ENCODE measurements around the gene BCO1. TPM values are rescaled to one million over a fixed set of nuclear protein-coding genes. Genes with fewer than 3 reads are reported as not detected.

Gene BCO1
- total RNA-seq, 1 donor = not detected

DNA sequence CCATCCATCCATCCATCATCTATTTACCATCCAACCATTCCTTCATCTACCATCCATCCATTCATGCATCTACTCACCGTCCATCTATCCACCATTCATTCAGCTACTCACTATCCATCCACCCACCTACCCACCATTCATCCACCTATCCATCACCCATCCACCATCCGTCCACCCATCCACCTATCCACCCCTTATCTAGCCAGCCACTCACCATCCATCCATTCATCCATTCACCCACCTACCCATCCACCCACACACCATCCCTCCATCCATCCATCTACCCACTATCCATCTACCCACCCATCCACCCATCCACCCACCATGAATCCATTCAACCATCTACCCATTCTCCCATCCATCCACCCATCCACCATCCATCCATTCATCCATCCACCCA, 26.6 kb downstream of the BCO1 start:
- TF ChIP-seq, protein P1, sequence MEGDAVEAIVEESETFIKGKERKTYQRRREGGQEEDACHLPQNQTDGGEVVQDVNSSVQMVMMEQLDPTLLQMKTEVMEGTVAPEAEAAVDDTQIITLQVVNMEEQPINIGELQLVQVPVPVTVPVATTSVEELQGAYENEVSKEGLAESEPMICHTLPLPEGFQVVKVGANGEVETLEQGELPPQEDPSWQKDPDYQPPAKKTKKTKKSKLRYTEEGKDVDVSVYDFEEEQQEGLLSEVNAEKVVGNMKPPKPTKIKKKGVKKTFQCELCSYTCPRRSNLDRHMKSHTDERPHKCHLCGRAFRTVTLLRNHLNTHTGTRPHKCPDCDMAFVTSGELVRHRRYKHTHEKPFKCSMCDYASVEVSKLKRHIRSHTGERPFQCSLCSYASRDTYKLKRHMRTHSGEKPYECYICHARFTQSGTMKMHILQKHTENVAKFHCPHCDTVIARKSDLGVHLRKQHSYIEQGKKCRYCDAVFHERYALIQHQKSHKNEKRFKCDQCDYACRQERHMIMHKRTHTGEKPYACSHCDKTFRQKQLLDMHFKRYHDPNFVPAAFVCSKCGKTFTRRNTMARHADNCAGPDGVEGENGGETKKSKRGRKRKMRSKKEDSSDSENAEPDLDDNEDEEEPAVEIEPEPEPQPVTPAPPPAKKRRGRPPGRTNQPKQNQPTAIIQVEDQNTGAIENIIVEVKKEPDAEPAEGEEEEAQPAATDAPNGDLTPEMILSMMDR (IDR thresholded peaks at IDR 0.05; ENCODE audit: extremely low read depth, low read depth, low read length) = no peak
- no peak overlapping the region for H3K27ac ChIP-seq (ENCODE audit: low read depth, low read length)
- DNase-seq (ENCODE audit: insufficient read length, low spot score, missing footprints) = no peak

DNA sequence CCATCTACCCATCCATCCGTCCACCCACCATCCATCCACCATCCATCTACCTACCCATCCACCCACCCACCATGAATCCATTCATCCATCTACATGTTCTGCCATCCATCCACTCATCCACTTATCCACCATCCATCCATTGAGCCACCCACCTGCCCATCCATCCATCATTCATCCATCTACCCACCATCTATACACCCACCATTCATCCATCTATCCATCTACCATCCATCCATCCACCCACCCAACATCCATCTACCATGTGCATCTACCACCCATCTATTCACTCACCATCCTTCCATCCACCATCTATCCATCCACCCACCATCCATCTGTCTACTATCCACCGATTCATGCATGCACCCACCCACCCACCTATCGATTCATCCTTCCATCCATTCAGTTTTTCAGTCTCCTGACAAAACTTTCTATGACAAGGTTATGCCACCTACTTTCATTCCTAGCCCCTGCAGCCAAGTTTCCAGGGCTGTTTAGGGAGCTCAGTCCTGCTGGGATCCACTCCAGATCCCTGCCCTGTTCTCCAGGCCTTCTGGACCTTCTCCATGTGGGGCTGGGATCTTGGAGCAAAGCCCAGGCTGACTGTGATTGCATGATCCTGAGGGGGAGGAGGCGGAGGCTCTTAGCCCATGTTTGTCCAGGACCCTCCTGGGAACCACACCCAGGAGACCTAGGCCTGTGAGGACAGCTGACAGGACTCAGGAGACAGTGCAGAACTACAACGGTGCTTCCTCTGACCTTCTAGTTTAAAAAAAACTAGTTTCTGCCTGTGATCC, 27.4 kb downstream of the BCO1 start:
- TF ChIP-seq, protein P1 (IDR thresholded peaks at IDR 0.05; ENCODE audit: extremely low read depth, low read depth, low read length) = no peak
- DNase-seq (ENCODE audit: insufficient read length, low spot score, missing footprints) = no peak
- no peaks in the 10 kb centered on the region for H3K79me2 ChIP-seq (ENCODE audit: insufficient read depth, low read length)
- H3K9me3 ChIP-seq (ENCODE audit: low read depth, low read length) = no peaks in the 10 kb centered on the region
- H3K4me2 ChIP-seq (ENCODE audit: insufficient read depth, low read length) = no peak overlapping the region
- H3K27ac ChIP-seq (ENCODE audit: low read depth, low read length) = no peak overlapping the region
- no peaks in the 10 kb centered on the region for H4K20me1 ChIP-seq (ENCODE audit: insufficient read depth, low read length)
- no peak overlapping the region for H2AFZ ChIP-seq (ENCODE audit: low read length)
- H3K36me3 ChIP-seq (ENCODE audit: insufficient read depth, low read length) = no peaks in the 10 kb centered on the region
- peaks cover 3% of the 10 kb centered on the region for H3K27me3 ChIP-seq (ENCODE audit: insufficient read depth, low read length)
- peaks cover 10% of the 10 kb centered on the region for H3K4me1 ChIP-seq (ENCODE audit: insufficient read depth, low read length)
- H3K4me3 ChIP-seq (ENCODE audit: insufficient read depth, low read length) = no peak overlapping the region

More for the DNA sequence above, 26.6 kb downstream of the BCO1 start:
- H3K4me2 ChIP-seq (ENCODE audit: insufficient read depth, low read length) = no peak overlapping the region
- H3K4me3 ChIP-seq (ENCODE audit: insufficient read depth, low read length) = no peak overlapping the region
- H3K27me3 ChIP-seq (ENCODE audit: insufficient read depth, low read length) = peaks cover 3% of the 10 kb centered on the region
- H3K36me3 ChIP-seq (ENCODE audit: insufficient read depth, low read length) = no peaks in the 10 kb centered on the region
- no peaks in the 10 kb centered on the region for H3K79me2 ChIP-seq (ENCODE audit: insufficient read depth, low read length)
- peaks cover 10% of the 10 kb centered on the region for H3K4me1 ChIP-seq (ENCODE audit: insufficient read depth, low read length)
- H4K20me1 ChIP-seq (ENCODE audit: insufficient read depth, low read length) = no peaks in the 10 kb centered on the region
- no peak overlapping the region for H2AFZ ChIP-seq (ENCODE audit: low read length)
- H3K9me3 ChIP-seq (ENCODE audit: low read depth, low read length) = no peaks in the 10 kb centered on the region

GRCh38 chr16:81266680-81267095, 28.2 kb downstream of the BCO1 start:
- no peak for DNase-seq (ENCODE audit: insufficient read length, low spot score, missing footprints)
- Histone ChIP-seq H3K27me3 (ENCODE audit: insufficient read depth, low read length) (peaks cover 3% of the 10 kb centered on the region), H3K4me1 (ENCODE audit: insufficient read depth, low read length) (peaks cover 10% of the 10 kb centered on the region), H3K27ac (ENCODE audit: low read depth, low read length) (no peak overlapping the region), H3K4me3 (ENCODE audit: insufficient read depth, low read length) (no peak overlapping the region), H3K36me3 (ENCODE audit: insufficient read depth, low read length) (no peaks in the 10 kb centered on the region), H4K20me1 (ENCODE audit: insufficient read depth, low read length) (no peaks in the 10 kb centered on the region), H2AFZ (ENCODE audit: low read length) (no peak overlapping the region), H3K4me2 (ENCODE audit: insufficient read depth, low read length) (no peak overlapping the region), H3K79me2 (ENCODE audit: insufficient read depth, low read length) (no peaks in the 10 kb centered on the region), H3K9me3 (ENCODE audit: low read depth, low read length) (no peaks in the 10 kb centered on the region)
- TF ChIP-seq, protein P1 (IDR thresholded peaks at IDR 0.05; ENCODE audit: extremely low read depth, low read depth, low read length) = no peak

DNA sequence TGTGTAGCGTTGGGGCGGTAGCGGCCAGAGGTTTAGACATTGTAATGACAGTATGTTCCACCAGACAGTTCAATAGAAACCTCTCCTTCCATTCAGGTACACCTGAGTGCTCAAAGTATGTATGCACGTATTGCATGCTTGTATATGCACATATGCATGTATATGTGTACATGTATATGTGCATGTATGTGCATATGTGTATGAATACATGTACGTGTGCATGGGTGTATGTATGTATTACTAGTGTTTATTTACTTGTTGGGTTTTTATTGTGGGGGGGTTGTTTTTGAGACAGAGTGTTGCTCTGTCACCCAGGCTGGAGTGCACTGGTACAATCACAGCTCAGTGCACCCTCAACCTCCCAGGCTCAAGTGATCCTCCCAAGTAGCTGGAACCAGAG, 30.0 kb downstream of the BCO1 start:
- no peak overlapping the region for H2AFZ ChIP-seq (ENCODE audit: low read length)
- H3K79me2 ChIP-seq (ENCODE audit: insufficient read depth, low read length) = no peaks in the 10 kb centered on the region
- no peaks in the 10 kb centered on the region for H3K27me3 ChIP-seq (ENCODE audit: insufficient read depth, low read length)
- no peak overlapping the region for H3K27ac ChIP-seq (ENCODE audit: low read depth, low read length)
- H3K9me3 ChIP-seq (ENCODE audit: low read depth, low read length) = no peaks in the 10 kb centered on the region
- H3K36me3 ChIP-seq (ENCODE audit: insufficient read depth, low read length) = no peaks in the 10 kb centered on the region
- TF ChIP-seq, protein P1 (IDR thresholded peaks at IDR 0.05; ENCODE audit: extremely low read depth, low read depth, low read length) = no peak
- H3K4me1 ChIP-seq (ENCODE audit: insufficient read depth, low read length) = peaks cover 10% of the 10 kb centered on the region
- no peak for DNase-seq (ENCODE audit: insufficient read length, low spot score, missing footprints)
- H4K20me1 ChIP-seq (ENCODE audit: insufficient read depth, low read length) = no peaks in the 10 kb centered on the region
- no peak overlapping the region for H3K4me2 ChIP-seq (ENCODE audit: insufficient read depth, low read length)
- no peak overlapping the region for H3K4me3 ChIP-seq (ENCODE audit: insufficient read depth, low read length)

Measured in osteoblast (primary cell).